ENCODE results near the gene CHEK1. TPM values are rescaled to one million over a fixed set of nuclear protein-coding genes. Genes with fewer than 3 reads are reported as not detected.

The CHEK1 gene
- total and polyA plus RNA-seq, 2 of the 4 experiments (the other 2 are of a cell fraction): 16.0 to 22.6 TPM

DNA sequence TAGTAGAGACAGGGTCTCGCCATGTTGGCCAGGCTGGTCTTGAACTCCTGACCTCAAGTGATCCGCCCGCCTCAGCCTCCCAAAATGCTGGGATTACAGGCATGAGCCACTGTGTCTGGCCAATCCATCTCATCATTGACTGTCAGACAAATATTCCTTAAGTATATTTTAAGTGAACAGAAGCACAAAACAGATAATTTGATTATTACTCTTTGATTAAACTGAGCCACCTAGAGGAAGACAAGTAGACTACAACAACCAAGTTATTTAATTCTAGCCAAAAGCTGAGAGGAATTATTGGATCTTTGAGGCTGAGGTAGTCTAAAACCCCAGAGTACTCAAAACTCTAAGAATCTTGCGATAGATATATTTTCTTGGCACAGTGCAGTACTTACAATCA lies 54.4 kb downstream of the CHEK1 start:
- H3K27me3 ChIP-seq (ENCODE audit: control insufficient read depth, insufficient read depth, low read length): no peaks in the 10 kb centered on the region
- H2AFZ ChIP-seq (replicated peaks; ENCODE audit: low read length, poor library complexity): no peak overlapping the region
- no TSS peak for BruUV-seq (replicated peaks)
- H4K20me1 ChIP-seq (ENCODE audit: insufficient read depth, low read length): no peaks in the 10 kb centered on the region
- CTCF ChIA-PET: interaction anchor here (0.6 to 1.5 kb wide), 5 partner anchors 9 to 1550 kb away, joined by 3 to 8 read pairs (median 3); no protein-coding TSS in a partner anchor
- peak; percentile 13 for DNase-seq
- H3K9ac ChIP-seq (ENCODE audit: low read depth, low read length): no peak overlapping the region
- no peak overlapping the region for H2AK9ac ChIP-seq (replicated peaks; ENCODE audit: low read depth, low read length, poor library complexity)
- TF ChIP-seq, protein P1, sequence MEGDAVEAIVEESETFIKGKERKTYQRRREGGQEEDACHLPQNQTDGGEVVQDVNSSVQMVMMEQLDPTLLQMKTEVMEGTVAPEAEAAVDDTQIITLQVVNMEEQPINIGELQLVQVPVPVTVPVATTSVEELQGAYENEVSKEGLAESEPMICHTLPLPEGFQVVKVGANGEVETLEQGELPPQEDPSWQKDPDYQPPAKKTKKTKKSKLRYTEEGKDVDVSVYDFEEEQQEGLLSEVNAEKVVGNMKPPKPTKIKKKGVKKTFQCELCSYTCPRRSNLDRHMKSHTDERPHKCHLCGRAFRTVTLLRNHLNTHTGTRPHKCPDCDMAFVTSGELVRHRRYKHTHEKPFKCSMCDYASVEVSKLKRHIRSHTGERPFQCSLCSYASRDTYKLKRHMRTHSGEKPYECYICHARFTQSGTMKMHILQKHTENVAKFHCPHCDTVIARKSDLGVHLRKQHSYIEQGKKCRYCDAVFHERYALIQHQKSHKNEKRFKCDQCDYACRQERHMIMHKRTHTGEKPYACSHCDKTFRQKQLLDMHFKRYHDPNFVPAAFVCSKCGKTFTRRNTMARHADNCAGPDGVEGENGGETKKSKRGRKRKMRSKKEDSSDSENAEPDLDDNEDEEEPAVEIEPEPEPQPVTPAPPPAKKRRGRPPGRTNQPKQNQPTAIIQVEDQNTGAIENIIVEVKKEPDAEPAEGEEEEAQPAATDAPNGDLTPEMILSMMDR (conservative IDR thresholded peaks at IDR 0.05; ENCODE audit: low read depth, low read length): peak; percentile 39
- no peak for TF ChIP-seq CEBPB (IDR thresholded peaks at IDR 0.05; ENCODE audit: low read depth, low read length)
- TF ChIP-seq, protein P2, sequence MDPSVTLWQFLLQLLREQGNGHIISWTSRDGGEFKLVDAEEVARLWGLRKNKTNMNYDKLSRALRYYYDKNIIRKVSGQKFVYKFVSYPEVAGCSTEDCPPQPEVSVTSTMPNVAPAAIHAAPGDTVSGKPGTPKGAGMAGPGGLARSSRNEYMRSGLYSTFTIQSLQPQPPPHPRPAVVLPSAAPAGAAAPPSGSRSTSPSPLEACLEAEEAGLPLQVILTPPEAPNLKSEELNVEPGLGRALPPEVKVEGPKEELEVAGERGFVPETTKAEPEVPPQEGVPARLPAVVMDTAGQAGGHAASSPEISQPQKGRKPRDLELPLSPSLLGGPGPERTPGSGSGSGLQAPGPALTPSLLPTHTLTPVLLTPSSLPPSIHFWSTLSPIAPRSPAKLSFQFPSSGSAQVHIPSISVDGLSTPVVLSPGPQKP (IDR thresholded peaks at IDR 0.05; ENCODE audit: borderline replicate concordance, low read depth, low read length): no peak
- H3K14ac ChIP-seq (replicated peaks; ENCODE audit: low read depth, low read length): no peak overlapping the region
- no peak overlapping the region for H2BK15ac ChIP-seq (ENCODE audit: low read depth, low read length)
- intact Hi-C loops (cut with micrococcal nuclease) (no loop called here), in situ Hi-C loops (cut with MboI; ENCODE audit: low sequenced_read_pairs) (no loop called here), dilution Hi-C loops (cut with HindIII; ENCODE audit: low sequenced_read_pairs, unreplicated experiment) (no loop called here)
- peaks cover 0 to 4% of the 10 kb centered on the region in 2 experiments; a peak in 1 of 4 replicates for H3K79me1 ChIP-seq (ENCODE audit: low read depth in 1 of 2, low read length in 2 of 2)
- no peak overlapping the region for H3K27ac ChIP-seq (ENCODE audit: insufficient read depth, low read length)
- H3K4ac ChIP-seq (ENCODE audit: low read depth, low read length): no peak overlapping the region
- H2BK20ac ChIP-seq (ENCODE audit: low read depth, low read length): no peak overlapping the region
- H3K4me1 ChIP-seq (ENCODE audit: control insufficient read depth, insufficient read depth, low read length): peaks cover 9% of the 10 kb centered on the region
- H3K4me3 ChIP-seq (ENCODE audit: insufficient read depth, low read depth, low read length): no peak overlapping the region
- POLR2A ChIA-PET (ENCODE audit: unreplicated experiment): no interaction called here
- no peak overlapping the region for H3K23ac ChIP-seq (ENCODE audit: low read depth, low read length)
- H4K91ac ChIP-seq (ENCODE audit: insufficient read depth, low read depth, low read length): no peak overlapping the region
- no peak overlapping the region for H4K5ac ChIP-seq (ENCODE audit: low read depth, low read length)
- H3K18ac ChIP-seq (ENCODE audit: low read depth, low read length): no peak overlapping the region
- H3K36me3 ChIP-seq (ENCODE audit: control insufficient read depth, insufficient read depth, low read length): peaks cover 2% of the 10 kb centered on the region; the same call in 1 of the 2 replicates
- H3K9me3 ChIP-seq (ENCODE audit: control insufficient read depth, insufficient read depth, low read length): no peaks in the 10 kb centered on the region
- no CpG with 5 or more reads among the region's 4 CpGs for WGBS, 2 experiments (ENCODE audit: extremely low coverage in 2 of 2, insufficient read length in 1 of 2)
- no peak overlapping the region for H2BK120ac ChIP-seq (ENCODE audit: low read depth, low read length)
- no peak overlapping the region for H2AK5ac ChIP-seq (ENCODE audit: low read depth, low read length)
- no peaks in the 10 kb centered on the region for H3K9me1 ChIP-seq (ENCODE audit: insufficient read depth, low read length)
- H3K4me2 ChIP-seq (ENCODE audit: low read depth, low read length): no peak overlapping the region
- H2BK5ac ChIP-seq (ENCODE audit: low read depth, low read length, poor library complexity, severe bottlenecking): no peak overlapping the region
- no peak overlapping the region for H4K8ac ChIP-seq (ENCODE audit: low read depth in 2 of 2, low read length in 2 of 2)
- H3K56ac ChIP-seq (ENCODE audit: extremely low read depth, insufficient read depth, low read length): no peak overlapping the region
- ATAC-seq (ENCODE audit: low read depth): no peak

Data from IMR-90 (cell line).